SU-DHL-6 (cell line): Measurements from ENCODE around the gene FNIP2.

Experiments used
- H2AFZ ChIP-seq: fragments of 200-600 bp; sonication (generic); 2 replicates; pipeline ENCODE4 v1.6.1; 2014; ENCODE audit warnings: low read depth, mild to moderate bottlenecking, moderate library complexity, mixed read lengths, antibody characterized with exemption, low read length; ENCODE audit not compliant: severe bottlenecking
- H3F3A ChIP-seq: fragments of 200-600 bp; shearing (Covaris generic); 2 replicates; pipeline ENCODE4 v1.6.0; 2016; ENCODE audit warnings: antibody characterized with exemption, mild to moderate bottlenecking; ENCODE audit not compliant: insufficient read depth
- H3K27ac ChIP-seq: fragments of 200-600 bp; sonication (generic); 2 replicates; pipeline ENCODE4 v1.5.1; 2016; ENCODE audit warnings: low read depth, mild to moderate bottlenecking, low read length, moderate library complexity, mixed read lengths
- H3K27me3 ChIP-seq: fragments of 200-600 bp; sonication (generic), shearing (Covaris generic); 2 replicates; pipeline ENCODE4 v1.6.0; 2014; ENCODE audit warnings: mild to moderate bottlenecking, low read length
- H3K36me3 ChIP-seq: fragments of 200-600 bp; sonication (generic); 2 replicates; pipeline ENCODE4 v1.6.1; 2014; ENCODE audit warnings: mild to moderate bottlenecking, low read length, mixed read lengths
- H3K4me2 ChIP-seq: fragments of 300-600, 200-600 bp; shearing (Covaris generic), sonication (generic); 2 replicates; pipeline ENCODE4 v1.6.0; 2014; ENCODE audit warnings: low read length, low read depth, mild to moderate bottlenecking; ENCODE audit not compliant: poor library complexity, severe bottlenecking
- H3K4me3 ChIP-seq: fragments of 200-600 bp; sonication (generic); 2 replicates; pipeline ENCODE4 v1.5.1; 2014; ENCODE audit warnings: antibody characterized with exemption, low read length, mild to moderate bottlenecking, mixed read lengths; ENCODE audit not compliant: insufficient read depth, poor library complexity, severe bottlenecking
- H3K79me2 ChIP-seq: fragments of 200-600 bp; sonication (generic); 2 replicates; pipeline ENCODE4 v1.6.1; 2014; ENCODE audit warnings: mild to moderate bottlenecking, low read length, moderate library complexity; ENCODE audit not compliant: insufficient read depth
- H3K9ac ChIP-seq: fragments of 200-600 bp; sonication (generic); 2 replicates; pipeline ENCODE4 v1.7.0; 2014; ENCODE audit warnings: mild to moderate bottlenecking, low read length
- H3K9me2 ChIP-seq: fragments of 200-600 bp; sonication (generic); replicated peaks from 2 replicates; pipeline ENCODE4 v1.6.1; 2014; ENCODE audit warnings: low read length; ENCODE audit not compliant: insufficient read depth
- H3K9me3 ChIP-seq: fragments of 200-600 bp; sonication (generic); 2 replicates; pipeline ENCODE4 v1.6.1; 2014; ENCODE audit warnings: low read length, mixed read lengths; ENCODE audit not compliant: insufficient read depth
- H4K20me1 ChIP-seq: fragments of 200-600 bp; sonication (generic); 2 replicates; pipeline ENCODE4 v1.6.1; 2014; ENCODE audit warnings: low read depth, mild to moderate bottlenecking, antibody characterized with exemption, low read length, moderate library complexity, mixed read lengths
- CTCF ChIP-seq: fragments of 200-600 bp; sonication (generic); IDR thresholded peaks from one replicate; pipeline ENCODE4 v1.5.1; 2017; ENCODE audit warnings: antibody characterized with exemption, mild to moderate bottlenecking, low read length, moderate library complexity; ENCODE audit not compliant: insufficient read depth, poor library complexity, severe bottlenecking
- EZH2phosphoT487 ChIP-seq: fragments of 200-600 bp; sonication (generic), shearing (Covaris generic); conservative IDR thresholded peaks from 2 replicates; pipeline ENCODE4 v1.6.1; 2018; ENCODE audit warnings: mild to moderate bottlenecking, antibody characterized with exemption, low read length, moderate library complexity, mixed read lengths

Gene FNIP2

GRCh38 chr4:158859661-158860060, 90.8 kb downstream of the FNIP2 start:
- Histone ChIP-seq H3F3A (no peaks in the 10 kb centered on the region), H3K9me3 (no peaks in the 10 kb centered on the region), H3K36me3 (no peaks in the 10 kb centered on the region), H3K27ac (no peak overlapping the region), H3K9ac (no peak overlapping the region), H4K20me1 (no peaks in the 10 kb centered on the region), H3K9me2 (no peaks in the 10 kb centered on the region), H3K4me2 (no peak overlapping the region), H3K27me3 (no peaks in the 10 kb centered on the region), H3K4me3 (no peak overlapping the region), H2AFZ (no peak overlapping the region), H3K79me2 (no peaks in the 10 kb centered on the region)
- TF ChIP-seq CTCF: no peak
- TF ChIP-seq EZH2phosphoT487: no peak

- Histone ChIP-seq H4K20me1 (no peaks in the 10 kb centered on the region), H3K9me2 (no peaks in the 10 kb centered on the region), H3K27ac (no peak overlapping the region), H3K36me3 (no peaks in the 10 kb centered on the region), H3K27me3 (no peaks in the 10 kb centered on the region), H3K79me2 (no peaks in the 10 kb centered on the region), H2AFZ (no peak overlapping the region), H3K4me2 (no peak overlapping the region), H3K9ac (no peak overlapping the region), H3K4me3 (no peak overlapping the region), H3K9me3 (no peaks in the 10 kb centered on the region), H3F3A (no peaks in the 10 kb centered on the region)
- TF ChIP-seq EZH2phosphoT487: no peak
- TF ChIP-seq CTCF: no peak
These were observed 92.0 kb downstream of the FNIP2 start for GRCh38 chr4:158860856-158861255.

- Histone ChIP-seq H3K27me3 (no peaks in the 10 kb centered on the region), H3K36me3 (no peaks in the 10 kb centered on the region), H3K27ac (no peak overlapping the region), H3F3A (no peaks in the 10 kb centered on the region), H3K9ac (no peak overlapping the region), H3K4me2 (no peak overlapping the region), H2AFZ (no peak overlapping the region), H3K9me3 (no peaks in the 10 kb centered on the region), H3K4me3 (no peak overlapping the region), H3K79me2 (no peaks in the 10 kb centered on the region), H4K20me1 (no peaks in the 10 kb centered on the region), H3K9me2 (no peaks in the 10 kb centered on the region)
- no peak for TF ChIP-seq EZH2phosphoT487
- TF ChIP-seq CTCF: no peak
These were observed 92.5 kb downstream of the FNIP2 start for GRCh38 chr4:158861281-158861680.

GRCh38 chr4:158861766-158862165, 92.9 kb downstream of the FNIP2 start:
- TF ChIP-seq CTCF (no peak), EZH2phosphoT487 (no peak)
- no peaks in the 10 kb centered on the region for H3F3A ChIP-seq
- no peak overlapping the region for H3K4me2 ChIP-seq
- no peaks in the 10 kb centered on the region for H3K36me3 ChIP-seq
- no peak overlapping the region for H3K4me3 ChIP-seq
- no peak overlapping the region for H3K27ac ChIP-seq
- H3K9me2 ChIP-seq: no peaks in the 10 kb centered on the region
- H3K9ac ChIP-seq: no peak overlapping the region
- H3K79me2 ChIP-seq: no peaks in the 10 kb centered on the region
- no peaks in the 10 kb centered on the region for H3K27me3 ChIP-seq
- no peaks in the 10 kb centered on the region for H3K9me3 ChIP-seq
- no peak overlapping the region for H2AFZ ChIP-seq
- no peaks in the 10 kb centered on the region for H4K20me1 ChIP-seq
